VCaP (cell line): Measurements from ENCODE around the gene CIDEB.
A peak's percentile ranks its signal among the peaks of the same experiment; 100 is the strongest.

Experiments
- H3K27ac ChIP-seq: fragments of 450-650 bp; 2 replicates; pipeline ENCODE4 v1.5.1; 2017
- CTCF ChIP-seq: fragments of 450-650 bp; conservative IDR thresholded peaks from 2 replicates; pipeline ENCODE4 v1.5.1; 2017; ENCODE audit warnings: mild to moderate bottlenecking, moderate library complexity

Gene CIDEB

GRCh38 chr14:24310265-24310645 is 2.5 kb upstream of the CIDEB start:
- H3K27ac ChIP-seq: no peak overlapping the region
- no peak for TF ChIP-seq CTCF

- H3K27ac ChIP-seq: no peak within 1 kb of the TSS
- no peak for TF ChIP-seq CTCF
Observed at GRCh38 chr14:24309538-24310264, 1.9 kb upstream of the CIDEB start, which contains the start of gene LTB4R2. LTB4R2 (plus strand) TSS chr14:24310140; CDS start chr14:24310665, 525 bp downstream.

- no peak overlapping the region for H3K27ac ChIP-seq
- TF ChIP-seq CTCF: peak; percentile 29
Observed at GRCh38 chr14:24308342-24309124, 756 bp upstream of the CIDEB start.

GRCh38 chr14:24307156-24307574 is 612 bp downstream of the CIDEB start:
- no peak for TF ChIP-seq CTCF
- no peak overlapping the region for H3K27ac ChIP-seq

- TF ChIP-seq CTCF: no peak
Observed at GRCh38 chr14:24304019-24304387, 3.8 kb downstream of the CIDEB start.

GRCh38 chr14:24300326-24300980 is 7.3 kb downstream of the CIDEB start:
- H3K27ac ChIP-seq: peak overlapping the region; percentile 84
- no peak for TF ChIP-seq CTCF

More at GRCh38 chr14:24304019-24304387, 3.8 kb downstream of the CIDEB start:
- H3K27ac ChIP-seq: no peak overlapping the region
